HCEC 1CT (cell line): ENCODE data around the gene ZNF202.

ENCODE experiments used
- DNase-seq: peaks from one replicate; pipeline ENCODE4 v3.0.0-alpha.2; 2017

The ZNF202 gene

DNA sequence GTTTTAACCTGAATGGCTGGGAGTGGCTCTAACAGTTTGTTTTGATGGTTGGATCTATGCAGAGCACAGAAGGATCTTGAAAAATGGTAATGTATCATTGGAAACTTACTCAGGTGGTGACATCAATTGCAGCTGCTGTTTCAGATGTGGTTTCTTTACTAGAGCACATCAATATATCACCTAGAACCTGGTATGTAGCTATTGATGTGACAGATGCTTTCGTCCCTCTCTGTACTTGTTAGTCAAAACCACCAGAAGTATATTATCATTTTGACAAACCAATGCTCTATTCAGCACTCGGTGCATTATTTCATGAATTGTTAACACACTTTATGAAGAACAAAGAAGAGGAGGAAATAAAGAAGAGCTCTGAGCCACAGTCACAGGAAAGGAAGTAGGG, 60.4 kb downstream of the ZNF202 start:
- DNase-seq: no peak

DNA sequence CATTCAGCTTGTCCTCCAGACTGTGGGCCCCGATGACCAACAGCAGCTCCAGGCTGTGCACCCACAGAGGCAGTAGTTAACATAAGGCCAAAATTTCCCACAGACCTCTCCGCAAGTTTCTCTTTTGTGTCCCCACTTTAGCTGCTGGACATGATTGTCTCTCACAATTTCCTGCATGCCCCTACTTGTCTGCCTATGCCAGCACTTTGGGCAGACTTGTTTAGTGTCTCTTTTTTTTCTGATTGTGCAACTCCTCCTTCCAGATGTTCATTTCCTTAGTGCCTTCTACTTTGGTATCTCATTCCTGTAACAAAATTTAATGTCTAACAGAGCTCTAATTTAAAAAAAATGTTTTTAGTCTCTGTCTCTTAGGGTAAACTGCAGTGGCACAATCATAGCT, 63.2 kb downstream of the ZNF202 start:
- DNase-seq: no peak

- no peak for DNase-seq
Observed at GRCh38 chr11:123677510-123677909, 64.0 kb downstream of the ZNF202 start.

DNA sequence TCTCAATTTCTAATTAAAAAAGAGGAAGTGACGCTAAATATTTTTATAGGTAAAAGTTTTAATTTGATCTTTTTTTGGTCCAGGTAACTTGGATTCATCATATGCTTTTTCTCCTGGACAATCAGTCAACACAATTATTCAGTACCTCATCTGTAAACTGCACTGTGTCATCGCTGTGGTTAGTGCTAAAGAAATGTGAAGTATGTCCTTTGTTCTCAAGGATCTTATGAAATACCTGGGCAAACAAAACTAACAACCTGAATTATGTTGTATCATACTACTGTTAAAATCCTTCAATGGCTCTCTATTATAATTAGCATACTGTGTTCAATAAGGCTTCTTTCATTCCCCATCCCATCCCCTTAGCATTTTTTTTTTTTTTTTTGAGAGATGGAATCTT, 67.2 kb downstream of the ZNF202 start:
- DNase-seq: no peak
